ENCODE results near the gene ITM2B.
A peak's percentile ranks its signal among the peaks of the same experiment; 100 is the strongest.
"Not testable (repeated sequence)": the region's sequence is repeated elsewhere in the genome, so short reads cannot be mapped to it uniquely, and the experiment has no call there.

Gene ITM2B

GRCh38 chr13:48230541-48230940, 2.5 kb upstream of the ITM2B start:
- DNase-seq = no peak

GRCh38 chr13:48231080-48231479, 1.9 kb upstream of the ITM2B start:
- DNase-seq = no peak

GRCh38 chr13:48231933-48232332, 1.1 kb upstream of the ITM2B start:
- DNase-seq = no peak

DNA sequence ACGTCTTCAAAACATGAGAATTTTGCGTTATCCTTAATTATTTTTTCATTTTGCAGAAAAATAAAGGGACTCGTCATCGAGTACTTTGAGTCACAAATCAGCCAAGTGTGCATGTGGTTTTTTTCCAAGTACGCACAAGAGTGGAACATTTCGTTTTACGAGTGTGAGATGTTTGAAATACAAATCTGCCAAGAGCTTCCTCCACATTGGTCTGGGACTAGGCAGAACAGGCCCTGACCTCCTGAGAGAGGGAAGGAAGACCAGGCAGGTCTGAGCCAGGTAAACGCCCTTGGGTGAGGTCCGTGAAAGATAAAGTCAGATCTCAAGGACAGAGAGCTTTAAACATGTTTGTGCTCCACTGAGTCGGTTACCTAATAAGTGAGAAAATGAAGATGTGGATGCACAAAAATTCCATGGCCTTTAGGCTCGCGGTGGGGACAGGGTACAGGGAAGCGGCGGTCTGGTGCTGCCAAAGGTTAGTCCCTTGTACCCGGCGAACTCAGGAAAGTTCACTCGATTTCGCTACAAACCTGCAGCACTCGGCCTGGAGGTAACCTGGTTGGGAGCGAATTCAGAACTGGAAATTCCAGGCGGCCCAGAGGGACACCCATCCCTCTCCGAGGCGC, 473 bp upstream of the ITM2B start:
- DNase-seq = peak; percentile 65

DNA sequence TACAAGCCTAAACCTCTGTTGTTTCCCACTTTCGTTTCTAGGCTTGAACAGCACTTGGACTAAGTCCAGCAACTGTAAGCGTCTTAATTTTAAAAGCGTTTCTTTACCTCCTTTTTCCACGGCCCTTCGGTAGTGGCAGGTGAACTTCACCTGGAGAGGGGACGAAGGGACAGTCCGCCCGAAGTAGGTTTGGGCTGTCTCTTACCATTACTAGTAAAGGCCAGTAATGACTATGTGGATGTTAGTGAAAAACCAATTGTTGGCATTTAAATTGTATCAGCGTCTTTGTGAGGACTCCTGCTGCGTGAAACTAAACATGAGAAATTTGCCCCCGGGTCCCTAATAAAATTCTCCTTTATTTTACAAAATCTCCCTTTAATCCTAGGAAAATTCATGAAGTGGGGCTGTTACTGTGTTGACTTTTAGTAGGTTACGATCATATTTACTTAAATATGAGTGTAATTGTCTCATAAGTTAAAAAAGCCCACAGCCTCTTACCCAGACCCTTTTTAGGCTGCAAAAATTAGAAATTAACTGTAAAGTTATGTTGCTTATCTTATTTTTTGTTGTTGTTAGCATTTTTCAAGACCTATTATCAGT, 983 bp downstream of the ITM2B start:
- DNase-seq = no peak

GRCh38 chr13:48234566-48235340, 1.7 kb downstream of the ITM2B start:
- no peak for DNase-seq

- no peak for DNase-seq
Observed at GRCh38 chr13:48235341-48236135, 2.5 kb downstream of the ITM2B start.

GRCh38 chr13:48236528-48237353, 3.7 kb downstream of the ITM2B start:
- no peak for DNase-seq

GRCh38 chr13:48239369-48239768, 6.4 kb downstream of the ITM2B start:
- DNase-seq = not testable (repeated sequence)

- no peak for DNase-seq
Observed at GRCh38 chr13:48241651-48242050, 8.6 kb downstream of the ITM2B start.

DNA sequence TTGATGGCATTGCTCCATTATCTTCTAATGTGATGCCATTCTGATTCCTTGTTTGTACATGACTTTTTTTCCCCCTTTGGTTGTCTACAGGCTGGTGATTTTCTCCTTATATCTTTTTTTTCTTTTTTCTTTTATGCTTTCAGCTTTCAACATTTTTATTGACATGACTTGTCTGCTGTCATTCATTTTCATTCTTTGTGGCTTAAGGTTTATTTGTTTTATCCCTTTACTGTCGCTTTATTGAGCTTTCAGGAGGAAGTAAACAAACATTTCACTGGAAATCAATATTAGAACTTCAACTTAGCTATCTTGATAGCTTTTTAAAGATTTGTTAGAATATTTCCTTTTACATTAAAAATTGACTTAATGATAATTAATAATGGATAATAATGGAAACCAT, 9.7 kb downstream of the ITM2B start:
- DNase-seq = no peak

DNA sequence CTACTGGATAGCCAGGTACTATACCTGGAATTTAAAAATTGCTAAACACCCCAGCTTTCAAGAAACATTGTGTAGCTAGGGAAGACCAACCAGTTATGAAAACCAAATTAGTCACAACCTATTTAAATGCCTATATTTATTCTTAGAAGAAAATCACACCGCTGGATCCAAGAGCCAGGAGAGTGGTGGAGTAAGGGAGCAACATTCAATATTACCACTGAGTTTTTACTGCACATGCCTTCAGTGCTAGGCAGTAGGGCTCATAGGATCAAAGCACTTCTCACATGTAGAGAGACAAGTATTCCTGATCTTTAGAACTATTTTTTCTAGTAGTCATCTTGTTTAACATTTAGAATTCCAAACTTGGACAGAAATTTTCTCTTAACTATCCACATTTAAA, 11.2 kb downstream of the ITM2B start:
- no peak for DNase-seq

DNA sequence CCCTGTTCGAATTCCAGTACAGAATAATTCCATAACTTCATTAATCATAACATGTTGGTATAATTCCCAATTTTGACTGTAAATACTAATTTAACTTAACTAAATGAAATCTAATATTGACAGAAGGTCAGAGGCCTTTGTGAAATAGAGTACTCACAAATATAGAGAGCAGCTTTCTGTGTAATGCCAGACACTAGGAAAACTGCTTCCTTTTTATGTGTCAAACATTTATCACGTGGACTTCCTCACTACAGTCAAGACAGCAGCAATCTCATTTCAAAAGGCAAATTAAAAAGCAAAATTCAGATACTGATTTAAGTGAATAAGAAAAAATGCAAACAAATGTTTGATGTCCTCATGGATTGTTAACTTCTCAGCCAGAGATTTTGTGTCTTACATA, 13.1 kb downstream of the ITM2B start:
- no peak for DNase-seq

DNA sequence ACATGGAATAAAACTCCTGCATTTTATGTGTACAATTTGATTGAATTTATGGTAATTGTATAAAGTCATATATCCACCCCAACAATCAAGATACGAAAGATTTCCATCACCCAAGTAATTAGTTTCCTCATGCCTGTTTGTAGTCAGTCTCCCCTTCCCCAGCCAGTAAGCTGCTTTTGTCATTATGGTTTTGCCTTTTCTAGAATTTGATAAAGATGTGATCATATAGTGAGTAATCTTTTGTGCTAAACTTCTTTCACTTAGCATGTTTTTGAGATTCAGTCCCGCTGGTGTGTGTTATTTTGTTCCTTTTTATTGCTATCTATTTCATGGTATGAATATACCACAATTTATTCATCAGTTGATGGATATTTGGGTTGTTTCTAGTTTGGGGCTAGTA, 16.0 kb downstream of the ITM2B start:
- DNase-seq = no peak

GRCh38 chr13:48251611-48252081, 18.6 kb downstream of the ITM2B start:
- no peak for DNase-seq

- no peak for DNase-seq
Observed at GRCh38 chr13:48252176-48252575, 19.2 kb downstream of the ITM2B start.

DNA sequence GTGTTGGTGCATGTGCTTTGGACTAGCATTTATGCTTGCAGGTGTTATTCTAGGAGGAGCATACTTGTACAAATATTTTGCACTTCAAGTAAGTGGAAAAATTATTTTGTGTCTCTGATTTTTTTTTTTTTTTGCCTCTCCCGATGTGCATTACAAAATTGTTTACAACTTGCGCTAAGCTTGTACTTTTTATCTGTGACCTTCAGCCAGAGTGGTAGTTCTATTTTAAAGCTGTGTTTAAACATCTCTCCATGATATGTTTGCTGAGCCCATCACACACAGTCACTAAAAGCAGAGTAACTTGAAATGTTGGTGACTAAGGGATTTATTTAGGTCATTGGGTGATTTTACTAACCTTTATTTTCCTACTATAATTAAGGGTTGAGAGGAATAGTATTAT, 20.8 kb downstream of the ITM2B start:
- DNase-seq = no peak

- no peak for DNase-seq
Observed at GRCh38 chr13:48255090-48255489, 22.1 kb downstream of the ITM2B start.

DNA sequence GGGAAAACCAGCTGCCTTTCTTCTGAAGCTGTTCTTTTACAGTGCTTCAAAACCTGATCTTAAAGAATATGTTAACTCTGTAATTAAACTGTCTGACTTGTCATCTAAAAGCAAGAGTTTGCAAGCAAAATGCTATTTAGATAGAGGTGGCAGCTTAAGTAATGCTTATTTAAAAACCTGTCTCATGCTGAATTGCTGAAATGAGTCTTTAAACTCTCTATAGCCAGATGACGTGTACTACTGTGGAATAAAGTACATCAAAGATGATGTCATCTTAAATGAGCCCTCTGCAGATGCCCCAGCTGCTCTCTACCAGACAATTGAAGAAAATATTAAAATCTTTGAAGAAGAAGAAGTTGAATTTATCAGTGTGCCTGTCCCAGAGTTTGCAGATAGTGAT, 22.9 kb downstream of the ITM2B start:
- DNase-seq = no peak

GRCh38 chr13:48258002-48258401, 25.0 kb downstream of the ITM2B start:
- DNase-seq = no peak

DNA sequence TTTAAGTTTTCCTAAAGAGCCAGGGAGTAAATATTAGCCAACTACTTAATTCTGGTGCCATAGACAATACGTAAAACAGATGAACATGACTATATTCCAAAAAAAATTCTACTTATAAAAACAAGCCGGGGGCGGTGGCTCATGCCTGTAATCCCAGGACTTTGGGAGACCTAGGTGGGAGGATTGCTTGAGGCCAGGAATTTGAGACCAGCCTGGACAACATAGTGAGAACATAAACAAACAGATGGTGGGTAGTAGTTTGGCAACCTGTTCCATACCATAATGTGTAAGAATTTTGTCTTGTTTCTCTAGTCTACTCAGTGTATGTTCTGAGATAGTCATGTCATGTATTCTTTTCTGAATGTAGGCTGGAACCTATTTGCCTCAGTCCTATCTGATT, 25.4 kb downstream of the ITM2B start:
- no peak for DNase-seq

- DNase-seq = no peak
Observed at GRCh38 chr13:48260970-48261369, 28.0 kb downstream of the ITM2B start.

DNA sequence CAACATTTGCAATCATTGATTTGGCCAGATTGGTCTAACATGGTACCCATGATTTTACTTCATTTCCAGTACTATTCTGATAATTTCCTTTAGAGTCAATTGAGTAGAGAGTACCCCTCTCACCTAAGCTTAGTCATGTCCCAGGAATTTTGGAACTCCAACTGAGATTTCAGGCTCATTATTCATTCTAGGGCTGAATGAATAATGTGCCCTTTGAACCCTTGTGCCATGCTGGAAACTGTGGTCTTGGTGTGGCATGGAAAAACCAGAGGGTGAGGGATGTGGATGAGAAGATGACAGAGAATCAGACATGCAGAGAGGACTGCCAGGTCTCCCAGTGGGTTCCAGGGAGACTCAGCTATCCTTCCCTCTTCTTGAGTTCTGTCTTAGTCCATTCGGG, 30.2 kb downstream of the ITM2B start:
- no peak for DNase-seq

Data from NCI-H1105 treated with DMSO at 0.1 percent for 48 hours (cell line).